OCI-LY7 (cell line): ENCODE measurements around the gene SND1. TPM values are rescaled to one million over a fixed set of nuclear protein-coding genes. Genes with fewer than 3 reads are reported as not detected.
A peak's percentile ranks its signal among the peaks of the same experiment; 100 is the strongest.

Experiments
- BruUV-seq: library from RNA; stranded (reverse); fragments of 400-500 nt; replicated peaks from 2 replicates; lab custom pipeline; 2021; lab: Mats Ljungman, UMichigan
- CTCF ChIA-PET: fragments of 300-600 bp; sonication (Branson Sonifier 250); formaldehyde crosslinking; loops from one replicate; lab custom pipeline; 2022; ENCODE audit warnings: antibody characterized with exemption; ENCODE audit not compliant: unreplicated experiment; lab: Charles Lee
- POLR2A ChIA-PET: fragments of 300-600 bp; sonication (Branson Sonifier 250); formaldehyde crosslinking; loops from one replicate; lab custom pipeline; 2022; ENCODE audit warnings: antibody characterized with exemption; lab: Charles Lee
- DNase-seq: peaks from one replicate; pipeline ENCODE4 v3.0.0-alpha.2; 2015; ENCODE audit warnings: low spot score
- H2AFZ ChIP-seq: fragments of 200-600 bp; sonication (generic), shearing (Covaris generic); 2 replicates; pipeline ENCODE4 v1.6.1; 2014; ENCODE audit warnings: mild to moderate bottlenecking, antibody characterized with exemption, low read length, moderate library complexity
- H3K27ac ChIP-seq: fragments of 200-600 bp; sonication (generic); 2 replicates; pipeline ENCODE4 v1.5.1; 2014; ENCODE audit warnings: mixed run types, low read depth, mild to moderate bottlenecking, moderate library complexity, low read length, inconsistent platforms; ENCODE audit not compliant: poor library complexity, severe bottlenecking
- H3K36me3 ChIP-seq: fragments of 200-600 bp; sonication (generic); 2 replicates; pipeline ENCODE4 v1.6.1; 2014; ENCODE audit warnings: mild to moderate bottlenecking, antibody characterized with exemption, low read length, moderate library complexity, mixed read lengths; ENCODE audit not compliant: insufficient read depth
- H3K4me1 ChIP-seq: fragments of 200-600 bp; sonication (generic); 2 replicates; pipeline ENCODE4 v1.5.1; 2014; ENCODE audit warnings: mild to moderate bottlenecking, low read length; ENCODE audit not compliant: insufficient read depth, poor library complexity, severe bottlenecking
- H3K4me2 ChIP-seq: fragments of 200-600 bp; sonication (generic); 2 replicates; pipeline ENCODE4 v1.6.1; 2014; ENCODE audit warnings: mild to moderate bottlenecking, low read length
- H3K4me3 ChIP-seq: fragments of 200-600 bp; sonication (generic); 2 replicates; pipeline ENCODE4 v1.5.1; 2014; ENCODE audit warnings: mild to moderate bottlenecking, low read depth, low read length; ENCODE audit not compliant: poor library complexity, severe bottlenecking
- H3K79me2 ChIP-seq: fragments of 200-600 bp; sonication (generic); 2 replicates; pipeline ENCODE4 v1.6.1; 2016; ENCODE audit warnings: low read depth, mild to moderate bottlenecking, low read length, moderate library complexity, mixed read lengths; ENCODE audit not compliant: insufficient read depth
- H3K9me2 ChIP-seq: fragments of 200-600 bp; sonication (generic); 2 replicates; pipeline ENCODE4 v1.6.1; 2016; ENCODE audit warnings: mild to moderate bottlenecking, low read length, mixed read lengths; ENCODE audit not compliant: insufficient read depth
- H3K9me3 ChIP-seq: fragments of 200-600 bp; sonication (generic); 2 replicates; pipeline ENCODE4 v1.6.1; 2014; ENCODE audit warnings: mild to moderate bottlenecking, mixed run types, low read length, mixed read lengths
- H4K20me1 ChIP-seq: fragments of 200-600 bp; sonication (generic); 2 replicates; pipeline ENCODE4 v1.6.1; 2014; ENCODE audit warnings: mild to moderate bottlenecking, antibody characterized with exemption, low read length, moderate library complexity, mixed read lengths; ENCODE audit not compliant: insufficient read depth
- EZH2phosphoT487 ChIP-seq: fragments of 200-600 bp; sonication (generic); IDR thresholded peaks from 2 replicates; pipeline ENCODE4 v1.6.1; 2018; ENCODE audit warnings: low read depth, borderline replicate concordance, mild to moderate bottlenecking, mixed run types, antibody characterized with exemption, low read length, moderate library complexity, mixed read lengths
- intact Hi-C: fragments of 100-400 bp; cut with micrococcal nuclease; formaldehyde crosslinking; loops from one replicate; pipeline ENCODE4 v1.10.0; 2022; ENCODE audit not compliant: unreplicated experiment
- total RNA-seq, 2 experiments: library from RNA; depleted of rRNA in 1 of 2; stranded (reverse); fragments of >200 nt in 1 of 2; shearing (Covaris generic) in 1 of 2; gene quantifications; 2 replicates each; pipeline ENCODE4 v1.2.3, GENCODE V29; 2014 to 2022
- TF ChIP-seq, protein P1 (sequence below): fragments of 200-600 bp; sonication (generic); conservative IDR thresholded peaks from 2 replicates; pipeline ENCODE4 v1.5.1; 2014; ENCODE audit warnings: mild to moderate bottlenecking, antibody characterized with exemption, low read length, moderate library complexity, mixed read lengths

The SND1 gene
- total RNA-seq, 2 experiments from 2014 or later = 111 to 221 TPM

DNA sequence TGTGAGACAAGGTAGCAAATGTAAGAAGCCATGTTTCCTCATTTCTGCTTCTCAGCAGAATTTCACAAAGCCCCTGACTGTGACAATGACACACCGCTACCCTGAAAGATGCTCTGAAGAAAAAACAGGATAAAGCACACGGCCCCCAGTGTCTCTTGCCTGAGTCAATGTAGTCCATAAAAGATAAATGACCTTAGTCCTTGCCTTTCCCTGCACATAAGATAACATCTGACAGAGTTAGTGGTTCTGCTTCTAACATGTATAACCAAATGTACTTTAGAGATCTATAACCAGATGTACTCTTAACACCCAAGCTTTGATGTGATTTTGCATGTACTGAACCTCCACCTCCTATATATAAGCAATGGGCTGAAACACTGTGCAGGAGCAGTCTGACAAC, 3.0 kb upstream of the SND1 start:
- Histone ChIP-seq H3K79me2 (peaks cover 18% of the 10 kb centered on the region), H3K4me2 (no peak overlapping the region), H3K9me3 (no peaks in the 10 kb centered on the region), H2AFZ (no peak overlapping the region), H3K4me3 (no peak overlapping the region), H3K9me2 (no peaks in the 10 kb centered on the region), H3K27ac (no peak overlapping the region), H4K20me1 (peaks cover 12% of the 10 kb centered on the region; the same call in 1 of the 2 replicates), H3K36me3 (peaks cover 5% of the 10 kb centered on the region; the same call in 1 of the 2 replicates), H3K4me1 (peaks cover 17% of the 10 kb centered on the region)
- intact Hi-C loops = no loop called here
- ChIA-PET CTCF (no interaction called here), POLR2A (interaction anchor here (1.4 kb wide), 2 partner anchors 32 to 60 kb away, joined by 3 to 5 read pairs; partner anchors contain the start of gene ARF5)
- no peak for TF ChIP-seq EZH2phosphoT487
- TF ChIP-seq, protein P1, sequence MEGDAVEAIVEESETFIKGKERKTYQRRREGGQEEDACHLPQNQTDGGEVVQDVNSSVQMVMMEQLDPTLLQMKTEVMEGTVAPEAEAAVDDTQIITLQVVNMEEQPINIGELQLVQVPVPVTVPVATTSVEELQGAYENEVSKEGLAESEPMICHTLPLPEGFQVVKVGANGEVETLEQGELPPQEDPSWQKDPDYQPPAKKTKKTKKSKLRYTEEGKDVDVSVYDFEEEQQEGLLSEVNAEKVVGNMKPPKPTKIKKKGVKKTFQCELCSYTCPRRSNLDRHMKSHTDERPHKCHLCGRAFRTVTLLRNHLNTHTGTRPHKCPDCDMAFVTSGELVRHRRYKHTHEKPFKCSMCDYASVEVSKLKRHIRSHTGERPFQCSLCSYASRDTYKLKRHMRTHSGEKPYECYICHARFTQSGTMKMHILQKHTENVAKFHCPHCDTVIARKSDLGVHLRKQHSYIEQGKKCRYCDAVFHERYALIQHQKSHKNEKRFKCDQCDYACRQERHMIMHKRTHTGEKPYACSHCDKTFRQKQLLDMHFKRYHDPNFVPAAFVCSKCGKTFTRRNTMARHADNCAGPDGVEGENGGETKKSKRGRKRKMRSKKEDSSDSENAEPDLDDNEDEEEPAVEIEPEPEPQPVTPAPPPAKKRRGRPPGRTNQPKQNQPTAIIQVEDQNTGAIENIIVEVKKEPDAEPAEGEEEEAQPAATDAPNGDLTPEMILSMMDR = no peak
- no TSS peak for BruUV-seq
- no peak for DNase-seq

DNA sequence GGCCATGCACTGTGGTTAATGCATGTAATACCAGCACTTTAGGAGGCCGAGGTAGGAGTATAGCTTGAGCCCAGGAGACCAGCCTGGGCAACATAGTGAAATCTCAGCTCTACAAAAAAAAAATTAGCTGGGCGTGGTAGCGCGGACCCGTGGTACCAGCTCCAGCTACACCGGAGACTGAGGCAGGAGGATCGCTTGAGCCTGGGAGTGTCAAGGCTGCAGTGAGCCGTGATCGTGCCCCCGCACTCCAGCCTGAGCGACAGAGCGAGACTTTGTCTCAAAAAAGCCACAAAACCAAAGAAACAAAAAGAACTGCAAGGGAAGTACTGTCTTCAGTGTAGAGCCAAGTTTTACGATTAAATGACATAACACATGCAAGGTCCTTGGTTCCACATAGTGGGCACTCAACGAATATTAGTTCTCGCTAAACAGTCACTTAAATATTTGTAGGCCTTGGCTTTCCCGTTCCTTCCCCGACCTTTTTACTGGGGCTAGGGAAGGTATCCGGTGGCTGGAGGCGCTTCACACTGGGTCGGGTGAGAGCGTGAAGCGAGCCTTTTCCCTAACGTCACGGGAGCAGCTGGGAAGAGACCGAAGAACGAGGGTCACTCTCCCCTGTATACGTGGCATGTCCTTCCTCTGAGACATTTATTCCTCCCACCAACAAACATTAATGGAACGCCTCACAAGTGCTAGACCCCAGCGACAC, 993 bp upstream of the SND1 start:
- H3K9me3 ChIP-seq = no peaks in the 10 kb centered on the region
- POLR2A ChIA-PET = interaction anchor here (1.0 to 1.3 kb wide), 2 partner anchors 11 to 349 kb away, joined by 3 to 5 read pairs; no protein-coding TSS in a partner anchor
- peak overlapping the region; percentile 95 for H2AFZ ChIP-seq
- H4K20me1 ChIP-seq = peaks cover 26% of the 10 kb centered on the region
- intact Hi-C loops = loop anchor here (5.0 kb wide), 2 partner anchors 64 to 461 kb away; partner anchors contain the start of genes ARF5 and GCC1
- H3K4me3 ChIP-seq = peak overlapping the region; percentile 93
- H3K4me2 ChIP-seq = peak overlapping the region; percentile 90
- TSS peak; percentile 99 for BruUV-seq
- H3K27ac ChIP-seq = peak overlapping the region; percentile 27
- peaks cover 39% of the 10 kb centered on the region for H3K79me2 ChIP-seq
- DNase-seq = no peak
- peaks cover 37% of the 10 kb centered on the region for H3K4me1 ChIP-seq
- CTCF ChIA-PET = interaction anchor here (0.6 kb wide), 1 partner anchor 81 kb away, joined by 3 read pairs; no protein-coding TSS in a partner anchor
- no peaks in the 10 kb centered on the region for H3K9me2 ChIP-seq
- H3K36me3 ChIP-seq = peaks cover 22% of the 10 kb centered on the region
- no peak for TF ChIP-seq EZH2phosphoT487
- TF ChIP-seq, protein P1 = no peak
